GM23338 (cell line): ENCODE data around the gene ATP10A. TPM values are rescaled to one million over a fixed set of nuclear protein-coding genes. Genes with fewer than 3 reads are reported as not detected.

Source experiments
- ATAC-seq: fragments of 200-7000 bp; cut with Tn5 transposase; 3 replicates; pipeline ENCODE4 v1.9.1; 2020
- DNase-seq: peaks from one replicate; pipeline ENCODE4 v3.0.0-alpha.2; 2015; ENCODE audit warnings: low spot score
- H2AFZ ChIP-seq: fragments of 200-600 bp; sonication (generic); 2 replicates; pipeline ENCODE4 v1.8.0; 2016; ENCODE audit warnings: antibody characterized with exemption, mild to moderate bottlenecking, moderate library complexity
- H3F3A ChIP-seq: fragments of 200-600 bp; sonication (generic); replicated peaks from 2 replicates; pipeline ENCODE4 v1.8.0; 2017; ENCODE audit warnings: antibody characterized with exemption, mixed run types, low read depth
- H3K27ac ChIP-seq: fragments of 200-600 bp; sonication (generic); 2 replicates; pipeline ENCODE4 v1.6.1; 2016; ENCODE audit warnings: low read depth
- H3K27me3 ChIP-seq: fragments of 200-600 bp; sonication (generic); 2 replicates; pipeline ENCODE4 v1.8.0; 2016; ENCODE audit warnings: mild to moderate bottlenecking, mixed run types, moderate library complexity; ENCODE audit not compliant: insufficient read depth
- H3K36me3 ChIP-seq: fragments of 200-600 bp; sonication (generic); 2 replicates; pipeline ENCODE4 v1.8.0; 2016; ENCODE audit warnings: mild to moderate bottlenecking; ENCODE audit not compliant: insufficient read depth
- H3K4me1 ChIP-seq: fragments of 200-600 bp; sonication (generic); 2 replicates; pipeline ENCODE4 v1.8.0; 2016; ENCODE audit warnings: mild to moderate bottlenecking, moderate library complexity; ENCODE audit not compliant: insufficient read depth
- H3K4me2 ChIP-seq: fragments of 200-600 bp; sonication (generic); 2 replicates; pipeline ENCODE4 v1.7.1; 2017; ENCODE audit warnings: mixed run types
- H3K4me3 ChIP-seq: fragments of 200-600 bp; sonication (generic); 2 replicates; pipeline ENCODE4 v1.6.1; 2016; ENCODE audit warnings: mixed run types
- H3K79me2 ChIP-seq: fragments of 200-600 bp; sonication (generic); replicated peaks from 2 replicates; pipeline ENCODE4 v1.8.0; 2017; ENCODE audit warnings: mild to moderate bottlenecking; ENCODE audit not compliant: insufficient read depth
- H3K9me2 ChIP-seq: fragments of 200-600 bp; sonication (generic); 2 replicates; pipeline ENCODE4 v1.8.0; 2017; ENCODE audit not compliant: insufficient read depth
- H4K20me1 ChIP-seq: fragments of 200-600 bp; sonication (generic); replicated peaks from 2 replicates; pipeline ENCODE4 v1.8.0; 2017; ENCODE audit warnings: mild to moderate bottlenecking; ENCODE audit not compliant: insufficient read depth
- H3K27ac Mint-ChIP-seq: 2 replicates; pipeline ENCODE4 v1.8.0; 2020; ENCODE audit warnings: inconsistent platforms, mild to moderate bottlenecking, moderate library complexity, mixed read lengths
- H3K27me3 Mint-ChIP-seq: 3 replicates; pipeline ENCODE4 v1.8.0; 2022; ENCODE audit warnings: low read depth, mild to moderate bottlenecking, moderate library complexity, mixed read lengths, inconsistent platforms; ENCODE audit not compliant: insufficient read depth, poor library complexity
- H3K36me3 Mint-ChIP-seq: 3 replicates; pipeline ENCODE4 v1.8.0; 2021; ENCODE audit warnings: low read depth, mild to moderate bottlenecking, inconsistent platforms, moderate library complexity, mixed read lengths
- H3K4me1 Mint-ChIP-seq: 3 replicates; pipeline ENCODE4 v1.8.0; 2020; ENCODE audit warnings: mild to moderate bottlenecking, inconsistent platforms, mixed read lengths
- H3K4me3 Mint-ChIP-seq: 3 replicates; pipeline ENCODE4 v1.8.0; 2021; ENCODE audit warnings: moderate library complexity, mild to moderate bottlenecking, inconsistent platforms, mixed read lengths
- H3K9me3 Mint-ChIP-seq: 3 replicates; pipeline ENCODE4 v1.8.0; 2020; ENCODE audit warnings: moderate library complexity, mild to moderate bottlenecking, inconsistent platforms, mixed read lengths
- CREB1 ChIP-seq: fragments of 250-450 bp; sonication (Bioruptor Pico); IDR thresholded peaks from 2 replicates; pipeline ENCODE4 v1.5.0; 2020; ENCODE audit warnings: low read depth, mild to moderate bottlenecking, moderate library complexity
- CTCF ChIP-seq, 2 experiments: fragments of 200-600 bp in 1 of 2; sonication (generic) in 1 of 2; conservative IDR thresholded peaks; 2 replicates each; pipeline versions ENCODE4 v1.5.1 to v1.6.1; 2016 to 2017; ENCODE audit warnings: antibody characterized with exemption in 2 of 2, low read depth in 2 of 2, mild to moderate bottlenecking in 2 of 2, moderate library complexity in 1 of 2
- ETS1 ChIP-seq: IDR thresholded peaks from 2 replicates; pipeline ENCODE4 v1.6.1; 2016; ENCODE audit warnings: antibody characterized with exemption
- EZH2 ChIP-seq: fragments of 200-600 bp; sonication (generic); IDR thresholded peaks from one replicate; pipeline ENCODE4 v1.8.0; 2017; ENCODE audit warnings: antibody characterized with exemption, mild to moderate bottlenecking, low read depth; ENCODE audit not compliant: unreplicated experiment
- EZH2phosphoT487 ChIP-seq: fragments of 200-600 bp; sonication (generic); IDR thresholded peaks from one replicate; pipeline ENCODE4 v1.8.1; 2018; ENCODE audit warnings: antibody characterized with exemption; ENCODE audit not compliant: unreplicated experiment
- JUNB ChIP-seq: IDR thresholded peaks from one replicate; pipeline ENCODE4 v1.6.1; 2016; ENCODE audit warnings: antibody characterized with exemption; ENCODE audit not compliant: unreplicated experiment
- NANOG ChIP-seq: IDR thresholded peaks from 2 replicates; pipeline ENCODE4 v1.6.1; 2016; ENCODE audit warnings: antibody characterized with exemption, borderline replicate concordance
- POLR2AphosphoS5 ChIP-seq: IDR thresholded peaks from 2 replicates; pipeline ENCODE4 v1.6.1; 2016; ENCODE audit warnings: antibody characterized with exemption, low read depth
- REST ChIP-seq: IDR thresholded peaks from one replicate; pipeline ENCODE4 v1.6.1; 2018; ENCODE audit warnings: antibody characterized with exemption; ENCODE audit not compliant: unreplicated experiment
- STAT1 ChIP-seq: IDR thresholded peaks from one replicate; pipeline ENCODE4 v1.6.1; 2016; ENCODE audit warnings: antibody characterized with exemption; ENCODE audit not compliant: unreplicated experiment
- ZNF114 ChIP-seq: fragments of 250-450 bp; sonication (Bioruptor Pico); IDR thresholded peaks from 2 replicates; pipeline ENCODE4 v1.5.0; 2020; ENCODE audit warnings: mild to moderate bottlenecking, moderate library complexity
- ZNF331 ChIP-seq: fragments of 250-450 bp; sonication (Bioruptor Pico); IDR thresholded peaks from 2 replicates; pipeline ENCODE4 v1.5.0; 2020; ENCODE audit warnings: low read depth, mild to moderate bottlenecking, moderate library complexity
- ZNF462 ChIP-seq: fragments of 250-450 bp; sonication (Bioruptor Pico); IDR thresholded peaks from 2 replicates; pipeline ENCODE4 v1.5.0; 2020; ENCODE audit warnings: mild to moderate bottlenecking, moderate library complexity
- polyA plus RNA-seq: library from polyadenylated mRNA; unstranded; fragments of >200 nt; fragmentation: Nextera tagmentation; extraction: Ambion mirVana; gene quantifications from 2 replicates; pipeline ENCODE4 v1.2.1, GENCODE V29; 2016
- total RNA-seq: library from RNA; depleted of rRNA; stranded (reverse); fragments of >200 nt; shearing (Covaris generic); gene quantifications from 2 replicates; pipeline ENCODE4 v1.2.3, GENCODE V29; 2014

Gene ATP10A
- total and polyA plus RNA-seq, 2 experiments from 2014 or later: 0.36 to 5.6 TPM

GRCh38 chr15:25718597-25718996, 144.5 kb downstream of the ATP10A start:
- Histone ChIP-seq H3F3A (no peaks in the 10 kb centered on the region), H3K27ac (no peak overlapping the region), H3K4me2 (no peak overlapping the region), H3K79me2 (no peaks in the 10 kb centered on the region), H3K27me3 (no peaks in the 10 kb centered on the region), H3K9me2 (no peaks in the 10 kb centered on the region), H2AFZ (no peak overlapping the region), H4K20me1 (no peaks in the 10 kb centered on the region), H3K36me3 (no peaks in the 10 kb centered on the region), H3K4me1 (peaks cover 6% of the 10 kb centered on the region), H3K4me3 (no peak overlapping the region)
- peaks cover 14% of the 10 kb centered on the region for H3K4me1 Mint-ChIP-seq
- H3K9me3 Mint-ChIP-seq: peaks cover 3% of the 10 kb centered on the region; the same call in 1 of the 3 replicates
- H3K27me3 Mint-ChIP-seq: peaks cover 12% of the 10 kb centered on the region
- ATAC-seq (no peak), DNase-seq (no peak)
- H3K36me3 Mint-ChIP-seq: no peaks in the 10 kb centered on the region
- no peak overlapping the region for H3K27ac Mint-ChIP-seq
- TF ChIP-seq CTCF (conservative IDR thresholded peaks at IDR 0.05; ENCODE audit: low read depth in 2 of 2): no peak
- TF ChIP-seq ZNF462: no peak
- TF ChIP-seq NANOG: no peak
- no peak for TF ChIP-seq EZH2phosphoT487
- no peak for TF ChIP-seq ZNF331 (CRISPR knock-in tag)
- no peak for TF ChIP-seq STAT1
- TF ChIP-seq JUNB: no peak
- TF ChIP-seq REST: no peak
- TF ChIP-seq ETS1: no peak
- TF ChIP-seq ZNF114 (CRISPR knock-in tag): no peak
- TF ChIP-seq CREB1: no peak
- TF ChIP-seq EZH2: no peak
- no peak for TF ChIP-seq POLR2AphosphoS5
- no peak overlapping the region for H3K4me3 Mint-ChIP-seq
